ENCODE data around the gene CDH13. TPM values are rescaled to one million over a fixed set of nuclear protein-coding genes. Genes with fewer than 3 reads are reported as not detected.
A peak's percentile ranks its signal among the peaks of the same experiment; 100 is the strongest.

CDH13 gene
- total and polyA plus RNA-seq, 9 of the 15 experiments (the other 6 are each of a cell fraction or from before 2014, with no cell fraction given): 0.03 TPM; not detected in 8

DNA sequence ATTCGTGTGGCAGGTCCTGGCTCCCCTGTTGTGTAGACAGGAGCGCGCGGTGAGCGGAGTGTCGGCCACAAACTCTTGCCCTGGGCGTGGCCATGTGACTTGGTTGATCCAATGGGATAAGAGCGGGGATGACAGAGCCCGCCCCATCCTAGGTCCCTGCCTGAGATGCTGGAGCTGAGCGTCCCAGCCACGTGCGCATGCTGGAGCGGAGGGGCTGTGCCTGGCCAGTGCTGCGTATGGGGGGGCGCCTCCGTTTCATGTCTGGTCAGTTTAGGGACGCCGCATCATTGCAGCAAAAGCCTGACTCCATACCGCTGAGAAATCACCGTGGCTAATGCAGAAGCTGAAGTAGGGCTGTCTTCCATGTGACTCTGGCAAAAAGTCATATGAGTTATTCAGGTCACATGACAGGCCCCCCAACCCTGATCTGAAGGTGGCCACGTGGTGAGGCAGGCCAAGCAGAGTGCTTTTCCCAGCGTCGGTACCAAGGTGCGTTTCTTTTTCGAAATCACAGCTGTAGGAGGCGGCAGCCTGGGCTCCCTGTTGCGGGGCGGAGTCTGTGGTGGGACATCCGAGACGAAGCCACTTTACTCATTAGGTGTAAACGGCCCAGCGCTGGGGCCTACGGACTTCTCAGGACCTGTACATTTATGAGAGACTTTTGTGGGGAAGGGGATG is 1203.5 kb downstream of the CDH13 start (continued):
- TF ChIP-seq TOE1 (IDR thresholded peaks at IDR 0.05; ENCODE audit: borderline replicate concordance): 0 out of 2 replicates have a peak, but pooled peaks have one; percentile 42
- no peak for TF ChIP-seq TOE1 (CRISPR knock-in tag; IDR thresholded peaks at IDR 0.05; ENCODE audit: borderline replicate concordance, low read depth)
- TF ChIP-seq DPF2 (IDR thresholded peaks at IDR 0.05): no peak
- no peak for TF ChIP-seq CREBBP (IDR thresholded peaks at IDR 0.05; ENCODE audit: low read depth, low read length)
- TF ChIP-seq, protein P1, sequence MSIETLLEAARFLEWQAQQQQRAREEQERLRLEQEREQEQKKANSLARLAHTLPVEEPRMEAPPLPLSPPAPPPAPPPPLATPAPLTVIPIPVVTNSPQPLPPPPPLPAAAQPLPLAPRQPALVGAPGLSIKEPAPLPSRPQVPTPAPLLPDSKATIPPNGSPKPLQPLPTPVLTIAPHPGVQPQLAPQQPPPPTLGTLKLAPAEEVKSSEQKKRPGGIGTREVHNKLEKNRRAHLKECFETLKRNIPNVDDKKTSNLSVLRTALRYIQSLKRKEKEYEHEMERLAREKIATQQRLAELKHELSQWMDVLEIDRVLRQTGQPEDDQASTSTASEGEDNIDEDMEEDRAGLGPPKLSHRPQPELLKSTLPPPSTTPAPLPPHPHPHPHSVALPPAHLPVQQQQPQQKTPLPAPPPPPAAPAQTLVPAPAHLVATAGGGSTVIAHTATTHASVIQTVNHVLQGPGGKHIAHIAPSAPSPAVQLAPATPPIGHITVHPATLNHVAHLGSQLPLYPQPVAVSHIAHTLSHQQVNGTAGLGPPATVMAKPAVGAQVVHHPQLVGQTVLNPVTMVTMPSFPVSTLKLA (conservative IDR thresholded peaks at IDR 0.05): peak in 1 of 2 experiments; percentile 49; a peak in 1 of 4 replicates
- TF ChIP-seq SAFB2 (IDR thresholded peaks at IDR 0.05; ENCODE audit: borderline replicate concordance, low read depth, low read length, severe bottlenecking): no peak
- no peak for TF ChIP-seq GTF2E2 (tag; IDR thresholded peaks at IDR 0.05)
- no peak for TF ChIP-seq CCNT2 (IDR thresholded peaks at IDR 0.05; ENCODE audit: borderline replicate concordance, extremely low read depth, insufficient read length, low read depth, low read length)
- TF ChIP-seq, protein P2, sequence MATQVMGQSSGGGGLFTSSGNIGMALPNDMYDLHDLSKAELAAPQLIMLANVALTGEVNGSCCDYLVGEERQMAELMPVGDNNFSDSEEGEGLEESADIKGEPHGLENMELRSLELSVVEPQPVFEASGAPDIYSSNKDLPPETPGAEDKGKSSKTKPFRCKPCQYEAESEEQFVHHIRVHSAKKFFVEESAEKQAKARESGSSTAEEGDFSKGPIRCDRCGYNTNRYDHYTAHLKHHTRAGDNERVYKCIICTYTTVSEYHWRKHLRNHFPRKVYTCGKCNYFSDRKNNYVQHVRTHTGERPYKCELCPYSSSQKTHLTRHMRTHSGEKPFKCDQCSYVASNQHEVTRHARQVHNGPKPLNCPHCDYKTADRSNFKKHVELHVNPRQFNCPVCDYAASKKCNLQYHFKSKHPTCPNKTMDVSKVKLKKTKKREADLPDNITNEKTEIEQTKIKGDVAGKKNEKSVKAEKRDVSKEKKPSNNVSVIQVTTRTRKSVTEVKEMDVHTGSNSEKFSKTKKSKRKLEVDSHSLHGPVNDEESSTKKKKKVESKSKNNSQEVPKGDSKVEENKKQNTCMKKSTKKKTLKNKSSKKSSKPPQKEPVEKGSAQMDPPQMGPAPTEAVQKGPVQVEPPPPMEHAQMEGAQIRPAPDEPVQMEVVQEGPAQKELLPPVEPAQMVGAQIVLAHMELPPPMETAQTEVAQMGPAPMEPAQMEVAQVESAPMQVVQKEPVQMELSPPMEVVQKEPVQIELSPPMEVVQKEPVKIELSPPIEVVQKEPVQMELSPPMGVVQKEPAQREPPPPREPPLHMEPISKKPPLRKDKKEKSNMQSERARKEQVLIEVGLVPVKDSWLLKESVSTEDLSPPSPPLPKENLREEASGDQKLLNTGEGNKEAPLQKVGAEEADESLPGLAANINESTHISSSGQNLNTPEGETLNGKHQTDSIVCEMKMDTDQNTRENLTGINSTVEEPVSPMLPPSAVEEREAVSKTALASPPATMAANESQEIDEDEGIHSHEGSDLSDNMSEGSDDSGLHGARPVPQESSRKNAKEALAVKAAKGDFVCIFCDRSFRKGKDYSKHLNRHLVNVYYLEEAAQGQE (IDR thresholded peaks at IDR 0.05; ENCODE audit: borderline replicate concordance): 0 out of 2 replicates have a peak, but pooled peaks have one; percentile 16
- TF ChIP-seq, protein P2 (CRISPR knock-in tag; IDR thresholded peaks at IDR 0.05; ENCODE audit: low read depth): no peak
- TF ChIP-seq, protein P3, sequence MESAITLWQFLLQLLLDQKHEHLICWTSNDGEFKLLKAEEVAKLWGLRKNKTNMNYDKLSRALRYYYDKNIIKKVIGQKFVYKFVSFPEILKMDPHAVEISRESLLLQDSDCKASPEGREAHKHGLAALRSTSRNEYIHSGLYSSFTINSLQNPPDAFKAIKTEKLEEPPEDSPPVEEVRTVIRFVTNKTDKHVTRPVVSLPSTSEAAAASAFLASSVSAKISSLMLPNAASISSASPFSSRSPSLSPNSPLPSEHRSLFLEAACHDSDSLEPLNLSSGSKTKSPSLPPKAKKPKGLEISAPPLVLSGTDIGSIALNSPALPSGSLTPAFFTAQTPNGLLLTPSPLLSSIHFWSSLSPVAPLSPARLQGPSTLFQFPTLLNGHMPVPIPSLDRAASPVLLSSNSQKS (CRISPR knock-in tag; IDR thresholded peaks at IDR 0.05): no peak
- no peak for TF ChIP-seq TAF7 (tag; IDR thresholded peaks at IDR 0.05)
- TF ChIP-seq NCOA4 (IDR thresholded peaks at IDR 0.05; ENCODE audit: partially characterized antibody): no peak
- peak; percentile 76 for TF ChIP-seq RAD51 (IDR thresholded peaks at IDR 0.05; ENCODE audit: borderline replicate concordance, low read depth)
- no peak for TF ChIP-seq ZC3H11A (IDR thresholded peaks at IDR 0.05; ENCODE audit: low read depth, low read length)
- TF ChIP-seq ZNF184 (CRISPR knock-in tag; IDR thresholded peaks at IDR 0.05): no peak

Data from K562 (cell line).